Endodermal cell (in vitro differentiated cells): ENCODE results near the gene SPAG16. TPM values are rescaled to one million over a fixed set of nuclear protein-coding genes. Genes with fewer than 3 reads are reported as not detected.

Experiments
- DNase-seq: peaks from one replicate; pipeline ENCODE4 v3.0.0-alpha.2; 2017
- H3K27ac ChIP-seq: 2 replicates; pipeline ENCODE4 v1.5.1; 2013; ENCODE audit warnings: mild to moderate bottlenecking, low read depth, low read length, moderate library complexity
- H3K27me3 ChIP-seq: 2 replicates; pipeline ENCODE4 v1.6.1; 2013; ENCODE audit warnings: mild to moderate bottlenecking, low read length, moderate library complexity; ENCODE audit not compliant: insufficient read depth, control insufficient read depth, poor library complexity, severe bottlenecking
- H3K36me3 ChIP-seq: 2 replicates; pipeline ENCODE4 v1.7.0; 2013; ENCODE audit warnings: mild to moderate bottlenecking, low read length, moderate library complexity; ENCODE audit not compliant: control insufficient read depth, insufficient read depth
- H3K4me1 ChIP-seq: one replicate; pipeline ENCODE4 v1.7.0; 2013; ENCODE audit warnings: low read length; ENCODE audit not compliant: control insufficient read depth, insufficient read depth
- H3K4me3 ChIP-seq: 2 replicates; pipeline ENCODE4 v1.5.1; 2013; ENCODE audit warnings: mild to moderate bottlenecking, low read length, moderate library complexity
- H3K9ac ChIP-seq: 2 replicates; pipeline ENCODE4 v1.6.1; 2013; ENCODE audit warnings: mild to moderate bottlenecking, low read length, moderate library complexity; ENCODE audit not compliant: poor library complexity, severe bottlenecking; ENCODE audit errors: extremely low read depth
- H3K9me3 ChIP-seq: 2 replicates; pipeline ENCODE4 v1.6.1; 2013; ENCODE audit warnings: mild to moderate bottlenecking, low read length, moderate library complexity; ENCODE audit not compliant: control insufficient read depth
- H3K27ac Mint-ChIP-seq: 2 replicates; pipeline ENCODE4 v1.8.0; 2020; ENCODE audit warnings: mixed read lengths
- H3K27me3 Mint-ChIP-seq: 2 replicates; pipeline ENCODE4 v1.8.0; 2021; ENCODE audit warnings: mild to moderate bottlenecking, mixed read lengths; ENCODE audit not compliant: insufficient read depth
- H3K36me3 Mint-ChIP-seq: 2 replicates; pipeline ENCODE4 v1.8.0; 2020; ENCODE audit warnings: low read depth, mixed read lengths
- H3K4me1 Mint-ChIP-seq: 2 replicates; pipeline ENCODE4 v1.8.0; 2020; ENCODE audit warnings: mixed read lengths
- H3K4me3 Mint-ChIP-seq: 2 replicates; pipeline ENCODE4 v1.8.0; 2020; ENCODE audit warnings: mild to moderate bottlenecking, moderate library complexity, mixed read lengths
- H3K9me3 Mint-ChIP-seq: 2 replicates; pipeline ENCODE4 v1.8.0; 2020; ENCODE audit warnings: mild to moderate bottlenecking, mixed read lengths
- CTCF ChIP-seq: fragments of 200-600 bp; sonication (generic); conservative IDR thresholded peaks from 2 replicates; pipeline ENCODE4 v1.5.0; 2021; ENCODE audit warnings: antibody characterized with exemption, mild to moderate bottlenecking
- WGBS, 2 experiments: methylation state at CpG; one replicate each; pipeline versions ENCODE4 v1.1.5 to v1.1.7; 2013; ENCODE audit warnings: missing lambda C conversion rate in 2 of 2, mixed read lengths in 1 of 2; ENCODE audit not compliant: insufficient coverage in 1 of 2, insufficient read length in 1 of 2; 5-methylcytosine and 5-hydroxymethylcytosine counted together
- total RNA-seq, 2 donors: library from RNA; stranded (reverse); fragmentation: NEBNext Ultra II Directional in 1 of 2; extraction: Animal tissue kit (Norgen Biotek cat#: 25700) in 1 of 2; gene quantifications; 2 replicates in 1 of 2; 3 replicates in 1 of 2; pipeline ENCODE4 v1.2.1, GENCODE V29; 2021

The SPAG16 gene
- total RNA-seq, 2 donors from 2014 or later: 27.8 to 38.2 TPM

DNA sequence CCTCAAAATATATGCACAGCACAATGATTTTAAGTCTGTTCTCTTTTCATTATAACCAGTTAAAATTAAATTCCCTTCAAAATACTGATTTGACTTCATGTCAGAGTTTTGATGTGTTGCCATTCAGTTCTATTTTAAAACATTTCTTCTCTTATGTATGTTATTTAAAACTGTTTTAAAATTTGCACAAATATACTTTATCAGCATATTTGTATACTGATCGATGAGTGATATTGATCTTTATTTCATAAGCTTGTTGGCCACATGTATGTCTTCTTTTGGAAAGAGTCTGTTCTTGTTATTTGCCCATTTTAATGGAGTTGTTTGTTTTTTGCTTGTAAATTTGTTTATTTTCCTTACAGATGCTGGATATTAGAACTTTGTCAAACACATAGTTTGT, 630.2 kb downstream of the SPAG16 start:
- 0% methylated on average over 1 of the region's 1 CpG; no CpG with 5 or more reads in 1 of the 2 experiments for WGBS, 2 experiments
- Histone ChIP-seq H3K4me3 (no peak overlapping the region), H3K4me1 (no peaks in the 10 kb centered on the region), H3K9ac (no peak overlapping the region), H3K27ac (no peak overlapping the region), H3K27me3 (no peaks in the 10 kb centered on the region), H3K9me3 (no peaks in the 10 kb centered on the region), H3K36me3 (no peaks in the 10 kb centered on the region)
- no peaks in the 10 kb centered on the region for H3K27me3 Mint-ChIP-seq
- H3K36me3 Mint-ChIP-seq: no peaks in the 10 kb centered on the region
- no peak for DNase-seq
- no peak for TF ChIP-seq CTCF
- H3K4me3 Mint-ChIP-seq: no peak overlapping the region
- no peaks in the 10 kb centered on the region for H3K4me1 Mint-ChIP-seq
- no peak overlapping the region for H3K27ac Mint-ChIP-seq
- peaks cover 28% of the 10 kb centered on the region for H3K9me3 Mint-ChIP-seq

GRCh38 chr2:213920014-213920413, 635.8 kb downstream of the SPAG16 start:
- 80% methylated on average over 3 of the region's 3 CpGs; no CpG with 5 or more reads in 1 of the 2 experiments for WGBS, 2 experiments
- H3K4me1 ChIP-seq: no peaks in the 10 kb centered on the region
- Mint-ChIP-seq H3K4me1 (no peaks in the 10 kb centered on the region), H3K4me3 (no peak overlapping the region), H3K27ac (no peak overlapping the region), H3K27me3 (no peaks in the 10 kb centered on the region), H3K9me3 (peaks cover 51% of the 10 kb centered on the region), H3K36me3 (no peaks in the 10 kb centered on the region)
- H3K4me3 ChIP-seq: no peak overlapping the region
- no peak overlapping the region for H3K27ac ChIP-seq
- no peak overlapping the region for H3K9ac ChIP-seq
- peaks cover 9% of the 10 kb centered on the region for H3K9me3 ChIP-seq
- no peaks in the 10 kb centered on the region for H3K27me3 ChIP-seq
- H3K36me3 ChIP-seq: no peaks in the 10 kb centered on the region
- DNase-seq: no peak
- no peak for TF ChIP-seq CTCF

GRCh38 chr2:213923543-213923942, 639.3 kb downstream of the SPAG16 start:
- WGBS, 2 experiments: 87 to 88% methylated on average over 2 to 3 of the region's 3 CpGs
- H3K9me3 ChIP-seq: peaks cover 9% of the 10 kb centered on the region
- H3K27me3 ChIP-seq: no peaks in the 10 kb centered on the region
- Mint-ChIP-seq H3K4me3 (no peak overlapping the region), H3K9me3 (peaks cover 31% of the 10 kb centered on the region), H3K36me3 (no peaks in the 10 kb centered on the region), H3K27ac (no peak overlapping the region), H3K27me3 (no peaks in the 10 kb centered on the region), H3K4me1 (no peaks in the 10 kb centered on the region)
- H3K4me3 ChIP-seq: no peak overlapping the region
- no peaks in the 10 kb centered on the region for H3K4me1 ChIP-seq
- TF ChIP-seq CTCF: no peak
- H3K9ac ChIP-seq: no peak overlapping the region
- H3K27ac ChIP-seq: no peak overlapping the region
- DNase-seq: peak; percentile 52
- no peaks in the 10 kb centered on the region for H3K36me3 ChIP-seq
